ENCODE measurements around the gene EFNA3.
A peak's percentile ranks its signal among the peaks of the same experiment; 100 is the strongest.

The EFNA3 gene

GRCh38 chr1:155083865-155084721 is 5.5 kb downstream of the EFNA3 start:
- no peak for DNase-seq (ENCODE audit: low read depth)

DNA sequence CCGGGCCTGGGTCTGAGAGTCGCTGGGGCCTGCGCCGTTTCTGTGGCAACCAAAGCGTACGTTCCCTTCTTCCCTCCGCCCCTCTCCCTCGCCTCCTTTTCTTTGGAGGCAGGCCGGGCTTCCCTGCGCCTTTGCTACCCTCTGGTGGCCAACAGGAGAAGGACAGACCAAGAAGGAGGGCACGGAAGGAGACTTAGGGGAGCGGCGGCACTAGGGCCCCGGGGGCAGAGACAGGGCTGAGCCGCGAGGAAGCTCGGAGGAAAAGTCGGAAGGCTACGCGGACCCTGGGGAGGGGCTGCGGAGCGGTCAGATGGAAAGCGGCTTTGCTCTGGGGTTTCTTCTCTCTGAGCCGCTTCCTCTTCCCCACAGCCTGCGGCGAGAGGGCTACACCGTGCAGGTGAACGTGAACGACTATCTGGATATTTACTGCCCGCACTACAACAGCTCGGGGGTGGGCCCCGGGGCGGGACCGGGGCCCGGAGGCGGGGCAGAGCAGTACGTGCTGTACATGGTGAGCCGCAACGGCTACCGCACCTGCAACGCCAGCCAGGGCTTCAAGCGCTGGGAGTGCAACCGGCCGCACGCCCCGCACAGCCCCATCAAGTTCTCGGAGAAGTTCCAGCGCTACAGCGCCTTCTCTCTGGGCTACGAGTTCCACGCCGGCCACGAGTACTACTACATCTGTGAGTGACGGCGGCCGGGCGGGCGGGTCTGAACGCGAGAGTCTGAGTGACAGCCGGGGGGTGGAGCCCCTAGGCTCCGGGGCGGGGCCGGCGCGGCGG is 6.3 kb downstream of the EFNA3 start:
- DNase-seq (ENCODE audit: low read depth) = peak; percentile 84

DNA sequence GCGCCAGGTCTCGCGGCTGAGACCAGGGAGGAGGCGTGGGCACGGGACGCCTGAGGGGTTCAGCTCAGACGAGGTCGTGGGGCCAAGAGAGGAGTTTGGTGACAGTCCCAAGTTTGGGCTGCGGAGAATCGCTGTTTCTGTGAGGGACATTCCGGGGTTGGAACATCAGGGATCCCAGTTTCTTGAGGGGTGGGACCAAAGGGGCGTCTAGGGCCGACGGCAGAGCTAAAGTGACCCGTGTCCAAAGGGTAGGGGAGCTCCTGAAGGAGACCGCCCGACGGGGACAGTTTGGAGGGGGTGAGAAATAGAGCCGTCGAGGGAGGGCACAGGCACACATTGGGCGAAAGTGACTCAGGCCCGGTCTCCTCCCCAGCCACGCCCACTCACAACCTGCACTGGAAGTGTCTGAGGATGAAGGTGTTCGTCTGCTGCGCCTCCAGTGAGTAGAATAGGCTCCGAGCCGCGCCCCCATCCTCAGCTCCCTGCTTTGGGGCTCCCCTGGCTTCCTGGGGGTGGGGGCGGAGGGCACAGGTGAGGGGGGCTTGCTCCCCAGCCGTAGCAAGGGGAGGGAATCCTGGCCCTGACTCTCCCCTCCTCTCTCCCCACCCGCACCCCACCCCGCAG is 7.0 kb downstream of the EFNA3 start:
- DNase-seq (ENCODE audit: low read depth) = peak; percentile 68

DNA sequence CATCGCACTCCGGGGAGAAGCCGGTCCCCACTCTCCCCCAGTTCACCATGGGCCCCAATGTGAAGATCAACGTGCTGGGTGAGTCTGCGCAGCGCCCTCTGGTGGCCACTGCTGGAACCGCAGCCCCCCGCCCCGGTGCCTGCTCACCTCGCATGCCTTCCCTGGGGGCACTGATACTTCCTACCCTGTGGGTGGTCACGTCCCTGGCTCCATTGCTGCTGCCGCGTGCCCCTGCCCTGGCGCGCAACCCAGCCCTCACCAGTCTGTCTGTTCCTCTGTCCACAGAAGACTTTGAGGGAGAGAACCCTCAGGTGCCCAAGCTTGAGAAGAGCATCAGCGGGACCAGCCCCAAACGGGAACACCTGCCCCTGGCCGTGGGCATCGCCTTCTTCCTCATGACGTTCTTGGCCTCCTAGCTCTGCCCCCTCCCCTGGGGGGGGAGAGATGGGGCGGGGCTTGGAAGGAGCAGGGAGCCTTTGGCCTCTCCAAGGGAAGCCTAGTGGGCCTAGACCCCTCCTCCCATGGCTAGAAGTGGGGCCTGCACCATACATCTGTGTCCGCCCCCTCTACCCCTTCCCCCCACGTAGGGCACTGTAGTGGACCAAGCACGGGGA is 7.6 kb downstream of the EFNA3 start:
- DNase-seq (ENCODE audit: low read depth) = peak; percentile 73

- no peak for DNase-seq (ENCODE audit: low read depth)
These were observed 8.4 kb downstream of the EFNA3 start for GRCh38 chr1:155086856-155087535.

DNA sequence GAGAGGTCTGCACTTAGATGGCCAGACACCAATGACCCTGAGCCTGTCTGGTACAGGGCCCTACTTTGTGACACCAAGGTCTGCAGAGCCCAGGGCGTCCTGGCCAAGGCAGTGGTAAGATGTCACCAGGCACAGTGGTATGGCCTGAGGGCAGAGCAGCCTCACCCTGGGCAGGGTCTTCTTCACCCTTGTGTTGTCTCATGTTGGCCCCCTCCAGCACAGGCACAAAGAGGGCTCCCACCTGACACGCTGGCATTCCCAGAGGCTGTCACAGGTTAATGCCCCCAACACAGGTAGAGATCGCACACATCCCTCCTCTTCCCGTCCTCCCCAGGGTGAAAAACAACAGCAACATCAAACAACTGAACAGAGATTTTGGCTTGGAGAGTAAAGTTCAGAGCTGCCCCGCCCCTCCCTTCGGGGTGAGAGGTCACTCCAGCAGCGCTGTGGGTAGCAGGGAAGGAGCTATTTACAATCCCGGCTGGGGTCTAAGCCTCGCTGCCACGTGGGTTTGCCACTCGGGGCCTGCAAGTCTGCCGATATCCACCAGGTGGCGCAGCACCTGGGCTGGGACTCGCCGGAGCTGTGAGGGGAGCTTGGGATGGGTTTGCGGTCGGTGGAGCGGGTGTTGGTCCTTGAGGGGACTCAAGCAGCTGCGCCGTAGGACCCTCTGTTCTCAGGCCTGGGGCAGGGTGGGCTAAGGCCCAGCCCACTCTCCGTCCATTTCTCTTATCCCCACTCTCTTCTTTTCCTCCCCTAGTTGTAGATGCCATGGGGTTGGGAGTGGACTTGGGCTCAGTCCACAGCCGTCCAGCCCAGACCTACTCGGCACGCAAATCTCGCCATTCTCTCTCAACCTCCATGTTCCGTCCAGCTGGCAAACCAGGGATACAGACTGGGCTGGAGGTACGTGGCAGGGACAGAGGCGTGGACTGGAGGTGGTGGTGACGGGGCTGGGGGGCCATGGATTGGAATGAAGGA is 12.7 kb downstream of the EFNA3 start:
- peak; percentile 70 for DNase-seq (ENCODE audit: low read depth)

DNA sequence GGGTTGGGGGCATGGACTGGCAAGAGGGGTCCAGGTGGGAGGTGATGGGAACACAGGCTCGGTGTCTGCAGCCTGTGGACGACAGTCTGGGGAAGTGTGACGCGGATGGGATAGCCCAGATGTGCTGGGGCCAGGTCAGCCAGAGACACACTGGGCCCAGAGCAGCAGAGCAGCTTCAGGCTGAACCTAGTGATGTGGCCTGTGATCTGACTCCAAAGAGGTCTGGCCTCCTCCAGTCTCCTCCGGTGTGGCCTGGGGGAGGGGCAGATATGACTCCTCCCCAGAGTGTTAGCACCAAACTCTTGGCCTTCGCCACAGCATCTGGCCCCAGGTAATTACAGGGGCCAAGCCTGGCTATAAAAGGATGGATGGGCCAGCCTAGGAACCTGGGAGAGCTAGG is 13.5 kb downstream of the EFNA3 start:
- DNase-seq (ENCODE audit: low read depth) = no peak

DNA sequence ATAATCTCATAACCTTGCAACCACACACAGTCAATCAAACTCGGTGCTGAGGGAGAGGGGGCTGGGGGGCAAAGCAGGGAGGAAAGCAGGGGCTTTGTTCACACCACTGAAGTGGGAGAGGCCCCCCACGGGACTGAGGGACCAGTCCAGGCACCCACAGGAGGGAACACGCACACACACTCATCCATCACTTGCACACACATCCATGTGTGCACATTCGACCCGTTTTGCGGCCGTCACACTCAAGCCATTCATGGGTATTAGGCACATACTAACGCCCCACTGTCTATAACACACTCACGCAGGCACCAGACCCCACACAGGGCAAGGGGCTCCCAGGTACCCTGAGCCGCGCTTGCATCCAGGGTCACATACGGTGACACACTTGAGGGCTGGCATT is 14.0 kb downstream of the EFNA3 start:
- no peak for DNase-seq (ENCODE audit: low read depth)

- no peak for DNase-seq (ENCODE audit: low read depth)
These were observed 15.4 kb downstream of the EFNA3 start for GRCh38 chr1:155093911-155094621.

DNA sequence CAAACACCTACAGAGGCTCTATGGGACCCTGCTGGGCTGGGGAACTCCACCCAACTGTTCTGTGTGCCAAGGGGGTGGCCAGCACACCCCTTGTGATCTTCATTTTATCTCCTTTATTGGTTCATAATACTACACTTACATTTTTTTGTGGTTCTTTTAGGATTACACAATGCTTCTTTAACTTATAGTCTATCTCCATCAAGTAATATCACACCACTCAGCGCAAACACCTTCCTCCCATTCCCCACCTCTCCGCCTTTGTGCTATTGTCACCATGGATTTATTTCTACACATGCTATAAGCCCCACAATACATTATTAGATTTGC is 15.9 kb downstream of the EFNA3 start:
- no peak for DNase-seq (ENCODE audit: low read depth)

DNA sequence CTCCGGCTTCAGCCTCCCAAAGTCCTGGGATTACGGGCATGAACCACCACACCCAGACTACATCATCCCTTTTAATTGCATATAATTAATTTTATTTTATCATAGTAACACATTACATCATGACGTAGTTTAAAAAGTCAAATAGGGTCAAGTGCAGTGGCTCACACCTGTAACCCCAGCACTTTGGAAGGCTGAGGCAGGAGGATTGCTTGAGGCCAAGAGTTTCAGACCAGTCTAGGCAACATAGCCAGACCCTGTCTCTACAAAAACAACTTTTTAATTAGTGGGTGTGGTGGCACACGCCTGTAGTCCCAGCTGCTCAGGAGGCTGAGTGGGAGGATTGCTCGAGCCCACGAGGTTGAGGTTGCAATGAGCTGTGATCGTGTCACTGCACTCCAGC is 20.7 kb downstream of the EFNA3 start:
- no peak for DNase-seq (ENCODE audit: low read depth)

DNA sequence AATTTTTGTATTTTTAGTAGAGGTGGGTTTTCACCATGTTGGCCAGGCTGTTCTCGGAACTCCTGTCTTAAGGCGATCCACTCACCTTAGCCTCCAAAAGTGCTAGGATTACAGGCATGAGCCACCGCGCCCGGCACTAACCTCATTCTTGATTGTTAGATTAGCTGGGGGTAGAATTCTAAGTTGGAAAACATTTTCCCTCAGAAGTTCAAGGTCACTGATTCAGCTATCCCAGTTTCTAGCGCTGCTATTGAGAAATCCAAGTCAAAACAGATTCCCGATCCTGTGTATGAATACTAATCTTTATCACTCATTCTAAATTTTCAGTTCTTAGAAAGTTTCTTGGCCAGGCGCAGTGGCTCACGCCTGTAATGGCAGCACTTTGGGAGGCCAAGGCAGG is 24.7 kb downstream of the EFNA3 start:
- no peak for DNase-seq (ENCODE audit: low read depth)

DNA sequence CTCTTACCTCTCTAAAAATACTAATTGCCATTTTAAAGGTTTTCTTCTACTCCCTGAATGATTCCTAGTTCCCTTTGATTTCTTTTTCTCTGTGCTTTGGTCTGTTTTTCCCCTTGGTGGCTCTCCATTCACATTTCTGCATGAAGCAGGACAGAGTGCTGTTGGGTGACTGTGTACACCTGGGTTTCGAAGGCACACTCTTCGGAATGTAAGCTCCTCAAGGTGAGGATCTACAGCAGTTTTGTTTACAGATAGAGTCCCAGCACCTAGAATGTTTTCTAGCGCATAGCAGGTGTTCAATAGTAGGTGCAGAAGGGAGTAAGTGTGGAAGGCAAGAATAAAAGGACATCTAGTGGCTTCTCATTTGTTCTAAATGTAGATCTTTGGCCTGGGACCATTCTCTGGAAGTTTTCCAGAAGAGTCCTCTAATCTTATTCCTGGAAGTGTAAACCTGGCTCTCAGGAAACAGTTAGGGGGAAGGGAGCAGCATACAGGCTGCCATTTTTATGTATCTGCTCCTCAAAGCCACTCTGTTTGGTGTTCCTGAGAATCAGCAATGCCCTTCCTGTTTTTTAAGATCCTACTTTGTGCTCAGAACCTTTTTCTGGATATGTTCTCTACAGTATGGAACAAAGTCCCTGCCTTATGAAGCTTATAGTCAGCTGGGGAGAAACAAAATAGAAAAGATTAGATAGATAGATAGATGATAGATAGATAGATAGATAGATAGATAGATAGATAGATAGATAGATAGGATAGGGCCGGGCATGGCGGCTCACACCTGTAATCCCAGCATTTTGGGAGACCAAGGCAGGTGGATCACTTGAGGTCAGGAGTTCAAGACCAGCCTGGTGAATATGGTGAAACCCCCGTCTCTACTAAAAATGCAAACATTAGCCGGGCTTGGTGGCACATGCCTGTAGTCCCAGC is 26.2 kb downstream of the EFNA3 start:
- no peak for DNase-seq (ENCODE audit: low read depth)

DNA sequence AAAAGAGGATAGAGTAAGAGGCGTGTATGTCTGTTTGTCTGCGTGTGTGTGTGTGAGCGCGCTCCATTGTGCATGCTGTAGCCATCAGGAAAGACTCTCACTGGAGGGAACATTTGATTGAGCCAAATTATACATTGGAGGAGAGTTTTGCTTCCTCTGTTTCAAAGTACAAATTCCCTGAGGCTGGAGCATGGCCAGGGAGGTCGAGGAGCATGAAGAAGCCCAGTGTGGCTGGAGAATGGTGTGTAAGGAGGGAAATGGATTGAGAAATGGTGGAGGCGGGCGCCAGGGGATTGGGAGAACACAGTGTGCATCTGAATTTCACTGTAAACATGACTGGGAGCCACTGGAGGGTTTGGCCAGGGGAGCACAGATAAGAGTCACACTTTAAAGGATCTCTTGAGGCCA is 27.0 kb downstream of the EFNA3 start:
- no peak for DNase-seq (ENCODE audit: low read depth)

GRCh38 chr1:155106862-155107261 is 28.2 kb downstream of the EFNA3 start:
- no peak for DNase-seq (ENCODE audit: low read depth)

- no peak for DNase-seq (ENCODE audit: low read depth)
These were observed 28.9 kb downstream of the EFNA3 start for GRCh38 chr1:155107309-155108264.

DNA sequence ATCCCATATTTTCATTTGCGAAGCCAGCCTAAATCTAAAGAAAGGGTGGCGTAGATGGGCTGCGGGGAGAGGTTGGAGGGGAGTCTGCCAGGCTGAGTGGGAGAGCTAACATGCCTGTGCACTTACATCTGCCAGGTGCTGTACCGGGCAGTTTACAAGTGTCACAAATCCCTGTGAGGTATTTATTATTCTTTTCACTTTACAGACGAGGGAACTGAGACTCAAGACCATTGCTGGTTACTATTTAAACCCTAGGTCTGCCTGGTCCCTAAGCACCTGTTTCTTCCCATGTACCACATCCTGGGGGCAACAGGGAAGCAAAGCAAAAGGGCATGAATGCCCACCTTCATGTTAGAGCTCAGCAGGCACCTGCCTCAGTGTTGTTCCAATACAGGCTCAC is 29.7 kb downstream of the EFNA3 start:
- no peak for DNase-seq (ENCODE audit: low read depth)

- no peak for DNase-seq (ENCODE audit: low read depth)
These were observed 31.7 kb downstream of the EFNA3 start for GRCh38 chr1:155110381-155110780.

Measured in activated T-helper 9 cell treated with anti-CD3 and anti-CD28 coated beads, Interleukin-2, amount 50 U/mL, for 16 hours (primary cell).